ENCODE results near the gene SLC26A2. TPM values are rescaled to one million over a fixed set of nuclear protein-coding genes. Genes with fewer than 3 reads are reported as not detected.

SLC26A2 gene
- total and polyA plus RNA-seq, 2 of the 8 experiments (the other 6 are each of a cell fraction or from before 2014, with no cell fraction given) = 3.7 to 11.4 TPM

- no peaks in the 10 kb centered on the region for H3K79me1 ChIP-seq (ENCODE audit: low read depth, low read length)
- no peak overlapping the region for H2AFZ ChIP-seq (ENCODE audit: low read length)
- no peak overlapping the region for H3K4me3 ChIP-seq (ENCODE audit: extremely low read depth in 1 of 4, insufficient read depth in 2 of 4, low read depth in 3 of 4, low read length in 4 of 4)
- peaks cover 4 to 74% (median 51%) of the 10 kb centered on the region in 4 experiments; a peak in 7 of 8 replicates for H3K36me3 ChIP-seq (ENCODE audit: control insufficient read depth in 2 of 4, insufficient read depth in 4 of 4, low read length in 3 of 4)
- WGBS, 2 experiments (ENCODE audit: extremely low coverage in 1 of 2, insufficient coverage in 1 of 2, insufficient read length in 1 of 2, insufficient replicate concordance in 2 of 2, low coverage in 1 of 2, low lambda C conversion rate in 2 of 2, missing lambda C conversion rate in 1 of 2) = 97% methylated on average over 3 of the region's 3 CpGs; no CpG with 5 or more reads in 1 of the 2 experiments
- H3K27ac ChIP-seq (ENCODE audit: low read depth, low read length) = no peak overlapping the region
- H3K4me2 ChIP-seq (ENCODE audit: insufficient read depth in 1 of 2, low read depth in 2 of 2, low read length in 2 of 2) = no peak overlapping the region
- no peak overlapping the region for H3K56ac ChIP-seq (replicated peaks; ENCODE audit: insufficient read length, low read depth, low read length)
- H4K91ac ChIP-seq (replicated peaks; ENCODE audit: insufficient read length, low read length) = no peak overlapping the region
- no peak overlapping the region for H2AK5ac ChIP-seq (ENCODE audit: low read depth, low read length)
- TF ChIP-seq POLR2A (IDR thresholded peaks at IDR 0.05; ENCODE audit: control extremely low read depth in 1 of 2, low read depth in 2 of 2, low read length in 2 of 2) (no peak), CBX8 (IDR thresholded peaks at IDR 0.05; ENCODE audit: borderline replicate concordance, low read depth, low read length) (no peak)
- peaks cover 5 to 6% of the 10 kb centered on the region in 2 experiments for H4K20me1 ChIP-seq (replicated peaks in 1 of 2; ENCODE audit: control insufficient read depth in 1 of 2, insufficient read depth in 2 of 2, low read length in 2 of 2)
- H2BK12ac ChIP-seq (ENCODE audit: low read depth, low read length) = no peak overlapping the region
- no peak overlapping the region for H4K8ac ChIP-seq (ENCODE audit: extremely low read depth, insufficient read depth, low read length)
- DNase-seq (ENCODE audit: low read depth in 1 of 2, low spot score in 2 of 2) (no peak), FAIRE-seq (no peak)
- ChIA-PET POLR2A (ENCODE audit: partially characterized antibody) (interaction anchor here (0.8 kb wide), 1 partner anchor 9 kb away, joined by 3 read pairs; no protein-coding TSS in a partner anchor), CTCF (ENCODE audit: partially characterized antibody) (interaction anchor here (0.8 to 1.1 kb wide), 2 partner anchors 10 to 379 kb away, joined by 3 read pairs; no protein-coding TSS in a partner anchor)
- no peaks in the 10 kb centered on the region for H3K4me1 ChIP-seq (replicated peaks in 1 of 4; ENCODE audit: control insufficient read depth in 3 of 4, insufficient read depth in 4 of 4, low read length in 3 of 4)
- H2BK5ac ChIP-seq (ENCODE audit: low read depth, low read length) = no peak overlapping the region
- no peak overlapping the region for H3K14ac ChIP-seq (ENCODE audit: insufficient read length)
- H3K9ac ChIP-seq (replicated peaks in 1 of 4; ENCODE audit: extremely low read depth in 1 of 4, low read depth in 3 of 4, low read length in 3 of 4) = no peak overlapping the region
- 0 out of 4 replicates have a peak, but pooled peaks cover 0 to 2% of the 10 kb centered on the region in 2 experiments for H3K9me3 ChIP-seq (ENCODE audit: insufficient read depth in 2 of 2, low read depth in 1 of 2, low read length in 1 of 2)
- no peak overlapping the region for H2BK120ac ChIP-seq (replicated peaks; ENCODE audit: low read depth, low read length)
- no peak overlapping the region for H4K5ac ChIP-seq (ENCODE audit: insufficient read length, low read depth, low read length)
- H2BK15ac ChIP-seq (ENCODE audit: low read length) = no peak overlapping the region
- H3K18ac ChIP-seq (ENCODE audit: extremely low read depth, low read length) = no peak overlapping the region
- no peaks in the 10 kb centered on the region for H3K79me2 ChIP-seq (ENCODE audit: control insufficient read depth in 1 of 2, insufficient read depth in 2 of 2, low read length in 2 of 2)
- no peaks in the 10 kb centered on the region for H3K27me3 ChIP-seq (replicated peaks in 1 of 4; ENCODE audit: control insufficient read depth in 3 of 4, extremely low read depth in 1 of 4, insufficient read depth in 3 of 4, low read length in 3 of 4)
- H2BK20ac ChIP-seq (ENCODE audit: low read length) = no peak overlapping the region
- no peak overlapping the region for H3K4ac ChIP-seq (replicated peaks; ENCODE audit: insufficient read length, low read depth, low read length)
- H3K23ac ChIP-seq (ENCODE audit: insufficient read length) = no peak overlapping the region
- H3K23me2 ChIP-seq (ENCODE audit: low read depth, low read length) = no peaks in the 10 kb centered on the region
These were observed 54.9 kb downstream of the SLC26A2 start for GRCh38 chr5:150015415-150015814.
